IMR-90 (cell line): Measurements from ENCODE around the gene PSD2. TPM values are rescaled to one million over a fixed set of nuclear protein-coding genes. Genes with fewer than 3 reads are reported as not detected.

Source experiments
- ATAC-seq: fragments of 200-7000 bp; cut with Tn5 transposase; 2 replicates; pipeline ENCODE4 v1.9.1; 2020; ENCODE audit warnings: low read depth, mild to moderate bottlenecking, moderate library complexity
- BruUV-seq: library from RNA; stranded (reverse); fragments of 400-500 nt; replicated peaks from 2 replicates; lab custom pipeline; 2021; lab: Mats Ljungman, UMichigan
- CTCF ChIA-PET: fragments of 300-600 bp; formaldehyde crosslinking; extraction: SDS; loops from one replicate; lab custom pipeline; 2021; ENCODE audit warnings: antibody characterized with exemption; lab: Yijun Ruan, JAX
- POLR2A ChIA-PET: fragments of 300-600 bp; sonication (Branson Sonifier 250); formaldehyde crosslinking; loops from one replicate; lab custom pipeline; 2022; ENCODE audit warnings: antibody characterized with exemption; ENCODE audit not compliant: unreplicated experiment; lab: Charles Lee
- DNase-seq: peaks from one replicate; pipeline ENCODE4 v3.0.0; 2013
- H2AFZ ChIP-seq: replicated peaks from 2 replicates; pipeline ENCODE3; 2013; ENCODE audit warnings: low read length, mild to moderate bottlenecking; ENCODE audit not compliant: poor library complexity
- H2AK5ac ChIP-seq: 2 replicates; pipeline ENCODE4 v1.6.1; 2013; ENCODE audit warnings: low read depth, low read length, inconsistent platforms
- H2AK9ac ChIP-seq: replicated peaks from 2 replicates; pipeline ENCODE3; 2013; ENCODE audit warnings: mild to moderate bottlenecking, low read depth, low read length, moderate library complexity; ENCODE audit not compliant: poor library complexity
- H2BK120ac ChIP-seq: 2 replicates; pipeline ENCODE4 v1.6.1; 2013; ENCODE audit warnings: low read depth, low read length, inconsistent platforms
- H2BK15ac ChIP-seq: 3 replicates; pipeline ENCODE4 v1.6.1; 2013; ENCODE audit warnings: low read depth, low read length, inconsistent platforms
- H2BK20ac ChIP-seq: 2 replicates; pipeline ENCODE4 v1.6.1; 2013; ENCODE audit warnings: low read depth, mild to moderate bottlenecking, inconsistent platforms, low read length, moderate library complexity
- H2BK5ac ChIP-seq: 2 replicates; pipeline ENCODE4 v1.6.1; 2013; ENCODE audit warnings: mild to moderate bottlenecking, low read depth, low read length, inconsistent platforms; ENCODE audit not compliant: poor library complexity, severe bottlenecking
- H3K14ac ChIP-seq: replicated peaks from 2 replicates; pipeline ENCODE4 v1.6.1; 2013; ENCODE audit warnings: low read depth, low read length, inconsistent platforms
- H3K18ac ChIP-seq: 2 replicates; pipeline ENCODE4 v1.6.1; 2013; ENCODE audit warnings: low read depth, low read length, control low read depth
- H3K23ac ChIP-seq: 2 replicates; pipeline ENCODE4 v1.6.1; 2013; ENCODE audit warnings: low read depth, low read length, inconsistent platforms
- H3K27ac ChIP-seq: 2 replicates; pipeline ENCODE4 v1.5.1; 2013; ENCODE audit warnings: mild to moderate bottlenecking, control low read depth, low read length; ENCODE audit not compliant: insufficient read depth
- H3K27me3 ChIP-seq: 2 replicates; pipeline ENCODE4 v1.6.1; 2013; ENCODE audit warnings: low read length; ENCODE audit not compliant: control insufficient read depth, insufficient read depth
- H3K36me3 ChIP-seq: 2 replicates; pipeline ENCODE4 v1.6.1; 2013; ENCODE audit warnings: low read length, mixed read lengths; ENCODE audit not compliant: control insufficient read depth, insufficient read depth
- H3K4ac ChIP-seq: 2 replicates; pipeline ENCODE4 v1.6.1; 2013; ENCODE audit warnings: low read depth, low read length, inconsistent platforms
- H3K4me1 ChIP-seq: 2 replicates; pipeline ENCODE4 v1.6.1; 2013; ENCODE audit warnings: low read length, mixed read lengths; ENCODE audit not compliant: control insufficient read depth, insufficient read depth
- H3K4me2 ChIP-seq: 2 replicates; pipeline ENCODE4 v1.6.1; 2013; ENCODE audit warnings: low read depth, mild to moderate bottlenecking, control low read depth, low read length, moderate library complexity
- H3K4me3 ChIP-seq: 2 replicates; pipeline ENCODE4 v1.5.1; 2013; ENCODE audit warnings: low read depth, mild to moderate bottlenecking, control low read depth, low read length, moderate library complexity; ENCODE audit not compliant: insufficient read depth
- H3K56ac ChIP-seq: 2 replicates; pipeline ENCODE4 v1.6.1; 2013; ENCODE audit warnings: low read length, inconsistent platforms; ENCODE audit not compliant: insufficient read depth; ENCODE audit errors: extremely low read depth
- H3K79me1 ChIP-seq, 2 experiments: 2 replicates each; pipeline ENCODE4 v1.6.1; 2013; ENCODE audit warnings: low read length in 2 of 2, inconsistent platforms in 1 of 2, low read depth in 1 of 2
- H3K9ac ChIP-seq: 2 replicates; pipeline ENCODE4 v1.6.1; 2013; ENCODE audit warnings: low read depth, low read length, control low read depth
- H3K9me1 ChIP-seq: 2 replicates; pipeline ENCODE4 v1.6.1; 2013; ENCODE audit warnings: low read length, inconsistent platforms; ENCODE audit not compliant: insufficient read depth
- H3K9me3 ChIP-seq: 2 replicates; pipeline ENCODE4 v1.6.1; 2013; ENCODE audit warnings: low read length; ENCODE audit not compliant: control insufficient read depth, insufficient read depth
- H4K20me1 ChIP-seq: 2 replicates; pipeline ENCODE4 v1.6.1; 2013; ENCODE audit warnings: low read length, inconsistent platforms; ENCODE audit not compliant: insufficient read depth
- H4K5ac ChIP-seq: 2 replicates; pipeline ENCODE4 v1.6.1; 2013; ENCODE audit warnings: mild to moderate bottlenecking, low read depth, low read length, control low read depth
- H4K8ac ChIP-seq, 2 experiments: 2 replicates each; pipeline ENCODE4 v1.6.1; 2013; ENCODE audit warnings: low read depth in 2 of 2, low read length in 2 of 2, control low read depth in 1 of 2, inconsistent platforms in 1 of 2
- H4K91ac ChIP-seq: 2 replicates; pipeline ENCODE4 v1.6.1; 2013; ENCODE audit warnings: low read depth, low read length, inconsistent platforms; ENCODE audit not compliant: insufficient read depth
- CEBPB ChIP-seq: IDR thresholded peaks from 2 replicates; pipeline ENCODE4 v1.6.1; 2012; ENCODE audit warnings: low read depth, low read length, improper control_type of control experiment
- MAFK ChIP-seq: IDR thresholded peaks from 2 replicates; pipeline ENCODE4 v1.6.1; 2012; ENCODE audit warnings: low read depth, low read length, improper control_type of control experiment
- MAZ ChIP-seq: IDR thresholded peaks from 2 replicates; pipeline ENCODE4 v1.6.1; 2012; ENCODE audit warnings: low read depth, mild to moderate bottlenecking, low read length, improper control_type of control experiment, moderate library complexity, borderline replicate concordance
- MXI1 ChIP-seq: IDR thresholded peaks from 2 replicates; pipeline ENCODE4 v1.6.1; 2012; ENCODE audit warnings: low read depth, mild to moderate bottlenecking, low read length, moderate library complexity, borderline replicate concordance
- RCOR1 ChIP-seq: IDR thresholded peaks from 2 replicates; pipeline ENCODE4 v1.6.1; 2012; ENCODE audit warnings: mild to moderate bottlenecking, low read length, improper control_type of control experiment; ENCODE audit not compliant: insufficient replicate concordance
- SMC3 ChIP-seq: fragments of 150-350 bp; IDR thresholded peaks from 2 replicates; pipeline ENCODE4 v1.6.1; 2016; ENCODE audit warnings: low read depth, mild to moderate bottlenecking, antibody characterized with exemption, low read length, moderate library complexity
- USF2 ChIP-seq: fragments of 150-350 bp; IDR thresholded peaks from 2 replicates; pipeline ENCODE4 v1.6.1; 2017; ENCODE audit warnings: mild to moderate bottlenecking, antibody characterized with exemption, low read length, low read depth
- WGBS, 2 experiments: methylation state at CpG; one replicate each; pipeline versions ENCODE4 v1.1.5 to v1.1.7; 2013; ENCODE audit warnings: missing lambda C conversion rate in 2 of 2; ENCODE audit not compliant: insufficient read length in 1 of 2; ENCODE audit errors: extremely low coverage in 2 of 2; 5-methylcytosine and 5-hydroxymethylcytosine counted together
- dilution Hi-C: fragments of 300-500 bp; cut with HindIII; formaldehyde crosslinking; loops from one replicate; pipeline ENCODE4 v1.14.3; 2018; ENCODE audit warnings: low sequenced_read_pairs; ENCODE audit not compliant: unreplicated experiment
- in situ Hi-C: fragments of 300-500 bp; cut with MboI; formaldehyde crosslinking; loops from 3 replicates; pipeline ENCODE4 v1.14.3; 2019; ENCODE audit warnings: low sequenced_read_pairs, inconsistent platforms, mixed read lengths
- intact Hi-C: fragments of 100-400 bp; cut with micrococcal nuclease; formaldehyde crosslinking; loops from 2 replicates; pipeline ENCODE4 v1.10.0; 2022
- polyA plus RNA-seq, 3 experiments: library from polyadenylated mRNA; depleted of rRNA; stranded (reverse); fragments of >200 nt; gene quantifications; 2 replicates each; pipeline ENCODE4 v1.2.3, GENCODE V29; 2012; ENCODE audit warnings: low replicate concordance in 1 of 3
- total RNA-seq: library from RNA; depleted of rRNA; stranded (reverse); fragments of >200 nt; gene quantifications from 2 replicates; pipeline ENCODE4 v1.2.3, GENCODE V29; 2012
- TF ChIP-seq, protein P1 (sequence below): conservative IDR thresholded peaks from 2 replicates; pipeline ENCODE4 v1.5.1; 2012; ENCODE audit warnings: mild to moderate bottlenecking, low read depth, low read length, improper control_type of control experiment
- TF ChIP-seq, protein P2 (sequence below): fragments of 150-350 bp; IDR thresholded peaks from 2 replicates; pipeline ENCODE4 v1.6.1; 2016; ENCODE audit warnings: low read depth, mild to moderate bottlenecking, low read length, moderate library complexity, borderline replicate concordance

The PSD2 gene
- total and polyA plus RNA-seq, 2 of the 4 experiments (the other 2 are of a cell fraction), result 0.05 TPM; not detected in 1

DNA sequence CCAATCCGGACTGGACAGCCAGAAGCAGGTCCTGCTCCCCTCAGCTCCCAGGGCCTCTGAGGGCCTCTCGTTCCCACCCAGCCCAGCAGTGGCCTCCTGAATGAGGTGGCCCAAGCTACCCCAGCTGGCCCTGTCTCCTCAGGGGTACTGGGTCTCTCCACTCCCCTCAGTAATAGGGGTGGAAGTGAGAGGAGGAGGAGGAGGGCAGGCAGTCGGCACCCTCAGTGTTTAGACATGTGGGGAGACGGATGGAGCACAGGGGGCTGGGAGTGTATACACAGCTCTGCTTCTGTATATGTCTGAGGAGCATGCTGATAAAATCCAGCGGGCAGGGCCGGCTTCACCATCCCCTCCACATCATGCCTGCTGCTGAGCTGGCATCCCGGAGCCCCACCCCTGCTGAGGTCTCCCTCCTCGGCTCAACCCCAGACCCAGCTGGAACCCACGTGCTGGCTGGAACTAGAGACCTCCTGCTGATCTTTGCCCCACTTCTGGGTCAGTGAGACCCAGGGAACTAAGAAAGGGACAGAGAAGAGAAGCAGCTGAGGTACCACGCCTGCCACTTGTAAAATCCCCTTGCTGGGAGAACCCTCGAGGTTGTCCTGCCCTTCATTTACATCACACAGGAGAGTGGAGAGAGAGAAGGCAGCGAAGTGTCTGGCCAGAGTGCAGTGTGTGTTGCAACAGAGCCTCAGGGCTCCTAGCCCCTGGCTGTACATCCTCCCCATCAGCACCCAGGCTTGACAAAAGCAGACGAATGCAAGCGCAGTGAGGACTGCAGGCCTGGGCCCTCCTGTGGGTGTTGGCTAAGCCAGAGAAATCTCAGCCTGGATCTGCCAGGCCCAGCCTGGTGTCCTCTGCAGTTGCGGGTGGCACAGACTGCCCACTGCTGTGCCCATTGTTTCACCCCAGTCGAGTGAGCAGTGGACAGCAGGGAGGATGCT, 77.5 kb downstream of the PSD2 start (continued):
- TF ChIP-seq, protein P1, sequence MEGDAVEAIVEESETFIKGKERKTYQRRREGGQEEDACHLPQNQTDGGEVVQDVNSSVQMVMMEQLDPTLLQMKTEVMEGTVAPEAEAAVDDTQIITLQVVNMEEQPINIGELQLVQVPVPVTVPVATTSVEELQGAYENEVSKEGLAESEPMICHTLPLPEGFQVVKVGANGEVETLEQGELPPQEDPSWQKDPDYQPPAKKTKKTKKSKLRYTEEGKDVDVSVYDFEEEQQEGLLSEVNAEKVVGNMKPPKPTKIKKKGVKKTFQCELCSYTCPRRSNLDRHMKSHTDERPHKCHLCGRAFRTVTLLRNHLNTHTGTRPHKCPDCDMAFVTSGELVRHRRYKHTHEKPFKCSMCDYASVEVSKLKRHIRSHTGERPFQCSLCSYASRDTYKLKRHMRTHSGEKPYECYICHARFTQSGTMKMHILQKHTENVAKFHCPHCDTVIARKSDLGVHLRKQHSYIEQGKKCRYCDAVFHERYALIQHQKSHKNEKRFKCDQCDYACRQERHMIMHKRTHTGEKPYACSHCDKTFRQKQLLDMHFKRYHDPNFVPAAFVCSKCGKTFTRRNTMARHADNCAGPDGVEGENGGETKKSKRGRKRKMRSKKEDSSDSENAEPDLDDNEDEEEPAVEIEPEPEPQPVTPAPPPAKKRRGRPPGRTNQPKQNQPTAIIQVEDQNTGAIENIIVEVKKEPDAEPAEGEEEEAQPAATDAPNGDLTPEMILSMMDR, result no peak

GRCh38 chr5:139875957-139876356, 80.3 kb downstream of the PSD2 start:
- no peaks in the 10 kb centered on the region for H3K9me3 ChIP-seq
- intact Hi-C loops (no loop called here), dilution Hi-C loops (no loop called here), in situ Hi-C loops (no loop called here)
- H2BK120ac ChIP-seq, result no peak overlapping the region
- no peak overlapping the region for H2AK9ac ChIP-seq
- TF ChIP-seq SMC3 (no peak), MXI1 (no peak), MAFK (no peak), USF2 (no peak), CEBPB (no peak), MAZ (no peak), RCOR1 (no peak)
- TF ChIP-seq, protein P2, sequence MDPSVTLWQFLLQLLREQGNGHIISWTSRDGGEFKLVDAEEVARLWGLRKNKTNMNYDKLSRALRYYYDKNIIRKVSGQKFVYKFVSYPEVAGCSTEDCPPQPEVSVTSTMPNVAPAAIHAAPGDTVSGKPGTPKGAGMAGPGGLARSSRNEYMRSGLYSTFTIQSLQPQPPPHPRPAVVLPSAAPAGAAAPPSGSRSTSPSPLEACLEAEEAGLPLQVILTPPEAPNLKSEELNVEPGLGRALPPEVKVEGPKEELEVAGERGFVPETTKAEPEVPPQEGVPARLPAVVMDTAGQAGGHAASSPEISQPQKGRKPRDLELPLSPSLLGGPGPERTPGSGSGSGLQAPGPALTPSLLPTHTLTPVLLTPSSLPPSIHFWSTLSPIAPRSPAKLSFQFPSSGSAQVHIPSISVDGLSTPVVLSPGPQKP, result no peak
- no peak overlapping the region for H3K23ac ChIP-seq
- H3K4me1 ChIP-seq, result peaks cover 6% of the 10 kb centered on the region; the same call in 1 of the 2 replicates
- H3K36me3 ChIP-seq, result no peaks in the 10 kb centered on the region
- H3K27ac ChIP-seq, result no peak overlapping the region
- H3K14ac ChIP-seq, result no peak overlapping the region
- H4K20me1 ChIP-seq, result no peaks in the 10 kb centered on the region; the same call in 1 of the 2 replicates
- H3K4ac ChIP-seq, result no peak overlapping the region
- DNase-seq (no peak), ATAC-seq (no peak)
- H3K18ac ChIP-seq, result no peak overlapping the region
- no peak overlapping the region for H2BK20ac ChIP-seq
- no peak overlapping the region for H3K4me2 ChIP-seq
- no peak overlapping the region for H4K8ac ChIP-seq
- no peak overlapping the region for H4K5ac ChIP-seq
- H2AK5ac ChIP-seq, result no peak overlapping the region
- no peak overlapping the region for H2AFZ ChIP-seq
- H3K9me1 ChIP-seq, result no peaks in the 10 kb centered on the region
- no TSS peak for BruUV-seq
- no CpG with 5 or more reads among the region's 2 CpGs for WGBS, 2 experiments
- peaks cover 62% of the 10 kb centered on the region for H3K27me3 ChIP-seq
- H4K91ac ChIP-seq, result no peak overlapping the region
- ChIA-PET POLR2A (no interaction called here), CTCF (no interaction called here)
- no peak overlapping the region for H2BK5ac ChIP-seq
- no peaks in the 10 kb centered on the region for H3K79me1 ChIP-seq
- H3K9ac ChIP-seq, result no peak overlapping the region
- no peak overlapping the region for H3K4me3 ChIP-seq
- no peak overlapping the region for H3K56ac ChIP-seq
- no peak overlapping the region for H2BK15ac ChIP-seq
